ENCODE measurements around the gene NR6A1. TPM values are rescaled to one million over a fixed set of nuclear protein-coding genes. Genes with fewer than 3 reads are reported as not detected.

NR6A1 gene
- total and polyA plus RNA-seq, 2 of the 8 experiments (the other 6 are each of a cell fraction or from before 2014, with no cell fraction given), result 93.2 to 237 TPM

GRCh38 chr9:124813041-124813440 is 41.9 kb upstream of the NR6A1 start (continued):
- no peak for TF ChIP-seq CTCF (IDR thresholded peaks at IDR 0.05; ENCODE audit: control extremely low read depth in 1 of 3, insufficient read depth in 1 of 3, low read depth in 1 of 3, low read length in 3 of 3)
- no peak for TF ChIP-seq E2F6 (IDR thresholded peaks at IDR 0.05)
- TF ChIP-seq POU5F1 (IDR thresholded peaks at IDR 0.05; ENCODE audit: low read depth, low read length), result no peak
- TF ChIP-seq HDAC2 (IDR thresholded peaks at IDR 0.05; ENCODE audit: borderline replicate concordance in 1 of 2, low read depth in 2 of 2, low read length in 2 of 2), result no peak

Measured in H1 (cell line).